ENCODE results near the gene SENP7.

DNA sequence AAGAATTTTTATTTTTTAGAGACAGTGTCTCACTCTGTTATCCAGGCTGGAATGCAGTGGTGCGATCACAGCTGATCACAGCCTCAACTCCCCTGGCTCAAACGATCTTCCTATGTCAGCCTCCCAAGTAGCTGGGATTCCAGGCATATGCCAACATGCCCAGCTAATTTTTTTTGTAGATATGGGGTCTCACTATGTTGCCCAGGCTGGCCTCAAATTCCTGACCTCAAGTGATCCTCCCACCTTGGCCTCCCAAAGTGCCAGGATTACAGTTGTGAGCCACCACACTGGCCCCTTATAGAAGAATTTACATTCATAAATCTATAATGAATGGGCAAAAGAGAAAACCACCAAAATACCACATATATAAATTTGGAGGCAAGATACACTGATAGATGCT, 15.2 kb downstream of the SENP7 start:
- no peak for TF ChIP-seq TAF1 (IDR thresholded peaks at IDR 0.05; ENCODE audit: low read depth, low read length)
- no peak for TF ChIP-seq POLR2A (IDR thresholded peaks at IDR 0.05; ENCODE audit: low read depth, low read length)
- TF ChIP-seq POU2F2 (IDR thresholded peaks at IDR 0.05; ENCODE audit: low read depth, low read length): no peak
- no peak for TF ChIP-seq POLR2AphosphoS5 (IDR thresholded peaks at IDR 0.05; ENCODE audit: low read depth, low read length)
- TF ChIP-seq PAX5 (IDR thresholded peaks at IDR 0.05; ENCODE audit: insufficient read depth, low read length, severe bottlenecking): no peak
